Hypothalamus (tissue), 51 donors: ENCODE results near the gene L3MBTL1.
"Not testable (repeated sequence)": the region's sequence is repeated elsewhere in the genome, so short reads cannot be mapped to it uniquely, and the experiment has no call there.

Experiments
- DNase-seq, 51 donors: peaks; one replicate each; lab custom pipeline; 2025; lab: John Stamatoyannopoulos, UW

Gene L3MBTL1

GRCh38 chr20:43502021-43502420, 5.5 kb upstream of the L3MBTL1 start:
- DNase-seq = not testable (repeated sequence)

GRCh38 chr20:43506238-43506637, 1.3 kb upstream of the L3MBTL1 start:
- DNase-seq = no peak

- DNase-seq = no peak
Observed at GRCh38 chr20:43508106-43508505, 609 bp downstream of the L3MBTL1 start.

GRCh38 chr20:43508604-43509040, 1.1 kb downstream of the L3MBTL1 start:
- no peak for DNase-seq

- no peak for DNase-seq
Observed at GRCh38 chr20:43511879-43512278, 4.4 kb downstream of the L3MBTL1 start.

- no peak for DNase-seq
Observed at GRCh38 chr20:43513372-43513930, 6.0 kb downstream of the L3MBTL1 start.

GRCh38 chr20:43513931-43514647, 6.6 kb downstream of the L3MBTL1 start:
- DNase-seq = peak; percentile 34 to 99 (median 93)

- DNase-seq = peak in 16 of 51 donors; percentile 2 to 54 (median 38)
Observed at GRCh38 chr20:43514648-43514999, 7.1 kb downstream of the L3MBTL1 start.

- peak in 8 of 51 donors; percentile 7 to 53 (median 13) for DNase-seq
Observed at GRCh38 chr20:43515628-43516027, 8.1 kb downstream of the L3MBTL1 start.

- DNase-seq = no peak
Observed at GRCh38 chr20:43516251-43516824, 8.8 kb downstream of the L3MBTL1 start.

GRCh38 chr20:43520074-43520630, 12.7 kb downstream of the L3MBTL1 start:
- DNase-seq = no peak

- DNase-seq = no peak
Observed at GRCh38 chr20:43525021-43525420, 17.5 kb downstream of the L3MBTL1 start.

GRCh38 chr20:43528258-43528875, 20.9 kb downstream of the L3MBTL1 start:
- no peak for DNase-seq

- no peak for DNase-seq
Observed at GRCh38 chr20:43529051-43529450, 21.6 kb downstream of the L3MBTL1 start.

GRCh38 chr20:43529457-43530153, 22.1 kb downstream of the L3MBTL1 start:
- no peak for DNase-seq

- peak in 8 of 51 donors; percentile 5 to 19 (median 8) for DNase-seq
Observed at GRCh38 chr20:43530321-43531090, 23.0 kb downstream of the L3MBTL1 start.

- DNase-seq = no peak
Observed at GRCh38 chr20:43531091-43531443, 23.6 kb downstream of the L3MBTL1 start.

- DNase-seq = no peak
Observed at GRCh38 chr20:43532416-43533055, 25.0 kb downstream of the L3MBTL1 start.

GRCh38 chr20:43533060-43533459, 25.6 kb downstream of the L3MBTL1 start:
- no peak for DNase-seq

- DNase-seq = no peak
Observed at GRCh38 chr20:43534016-43534415, 26.5 kb downstream of the L3MBTL1 start.
